SK-N-SH treated with all-trans-retinoic acid at 6 μM for 48 hours (cell line): Measurements from ENCODE around the gene CARD9.

Experiments used
- ARNTL ChIP-seq: fragments of 450-650 bp; formaldehyde crosslinking; IDR thresholded peaks from 2 replicates; pipeline ENCODE4 v1.5.0; 2020; ENCODE audit warnings: low read depth, mild to moderate bottlenecking, moderate library complexity, borderline replicate concordance
- CREB5 ChIP-seq: fragments of 250-450 bp; sonication (Bioruptor Pico); IDR thresholded peaks from 2 replicates; pipeline ENCODE4 v1.5.1; 2020; ENCODE audit warnings: low read depth, mild to moderate bottlenecking, moderate library complexity
- CSDC2 ChIP-seq: fragments of 250-450 bp; sonication (Bioruptor Pico); IDR thresholded peaks from 2 replicates; pipeline ENCODE4 v1.5.0; 2020; ENCODE audit warnings: mild to moderate bottlenecking, moderate library complexity
- CSRNP3 ChIP-seq: fragments of 250-450 bp; sonication (Bioruptor Pico); IDR thresholded peaks from 2 replicates; pipeline ENCODE4 v1.5.1; 2021; ENCODE audit warnings: mild to moderate bottlenecking, moderate library complexity
- OSR1 ChIP-seq: fragments of 250-450 bp; sonication (Bioruptor Pico); IDR thresholded peaks from 2 replicates; pipeline ENCODE4 v1.8.0; 2022; ENCODE audit warnings: moderate library complexity, mild to moderate bottlenecking, inconsistent platforms
- PATZ1 ChIP-seq: fragments of 250-450 bp; sonication (Bioruptor Pico); IDR thresholded peaks from 2 replicates; pipeline ENCODE4 v1.8.0; 2020; ENCODE audit warnings: mild to moderate bottlenecking, moderate library complexity, borderline replicate concordance
- RARB ChIP-seq: fragments of 250-450 bp; sonication (Bioruptor Pico); IDR thresholded peaks from 2 replicates; pipeline ENCODE4 v1.8.0; 2021; ENCODE audit warnings: mild to moderate bottlenecking, moderate library complexity
- SNAI2 ChIP-seq: fragments of 250-450 bp; sonication (Bioruptor Pico); IDR thresholded peaks from 2 replicates; pipeline ENCODE4 v1.5.0; 2020; ENCODE audit warnings: mild to moderate bottlenecking, moderate library complexity
- TCF4 ChIP-seq: fragments of 250-450 bp; sonication (Bioruptor Pico); IDR thresholded peaks from 2 replicates; pipeline ENCODE4 v1.8.0; 2021; ENCODE audit warnings: mild to moderate bottlenecking, moderate library complexity, borderline replicate concordance
- ZC3H10 ChIP-seq: fragments of 250-450 bp; sonication (Bioruptor Pico); IDR thresholded peaks from 2 replicates; pipeline ENCODE4 v1.5.1; 2021; ENCODE audit warnings: mild to moderate bottlenecking, moderate library complexity
- ZFP3 ChIP-seq: fragments of 250-450 bp; sonication (Bioruptor Pico); IDR thresholded peaks from 2 replicates; pipeline ENCODE4 v1.5.0; 2020; ENCODE audit warnings: mild to moderate bottlenecking, moderate library complexity
- ZNF8 ChIP-seq: fragments of 450-650 bp; formaldehyde crosslinking; IDR thresholded peaks from 2 replicates; pipeline ENCODE4 v1.5.0; 2020; ENCODE audit warnings: mild to moderate bottlenecking, moderate library complexity

- TF ChIP-seq ZFP3 (no peak), PATZ1 (no peak), CSRNP3 (CRISPR knock-in tag) (no peak), RARB (CRISPR knock-in tag) (no peak), CSDC2 (no peak), CREB5 (CRISPR knock-in tag) (no peak), ZC3H10 (CRISPR knock-in tag) (no peak), OSR1 (CRISPR knock-in tag) (no peak), ZNF8 (CRISPR knock-in tag) (no peak), SNAI2 (CRISPR knock-in tag) (no peak), TCF4 (CRISPR knock-in tag) (no peak), ARNTL (CRISPR knock-in tag) (no peak)
Observed at GRCh38 chr9:136322756-136323330, 50.6 kb downstream of the CARD9 start.
